GM08714 (cell line): ENCODE measurements around the gene REC114.
"Not testable (repeated sequence)": the region's sequence is repeated elsewhere in the genome, so short reads cannot be mapped to it uniquely, and the experiment has no call there.

Source experiments
- H3K4me3 ChIP-seq: fragments of 200-500 bp; sonication (Bioruptor generic); 2 replicates; pipeline ENCODE4 v1.5.1; 2014; ENCODE audit warnings: mild to moderate bottlenecking, low read length, inconsistent platforms
- ZNF274 ChIP-seq: IDR thresholded peaks from 2 replicates; pipeline ENCODE4 v1.6.1; 2012; ENCODE audit warnings: mild to moderate bottlenecking, low read depth, low read length

The REC114 gene

DNA sequence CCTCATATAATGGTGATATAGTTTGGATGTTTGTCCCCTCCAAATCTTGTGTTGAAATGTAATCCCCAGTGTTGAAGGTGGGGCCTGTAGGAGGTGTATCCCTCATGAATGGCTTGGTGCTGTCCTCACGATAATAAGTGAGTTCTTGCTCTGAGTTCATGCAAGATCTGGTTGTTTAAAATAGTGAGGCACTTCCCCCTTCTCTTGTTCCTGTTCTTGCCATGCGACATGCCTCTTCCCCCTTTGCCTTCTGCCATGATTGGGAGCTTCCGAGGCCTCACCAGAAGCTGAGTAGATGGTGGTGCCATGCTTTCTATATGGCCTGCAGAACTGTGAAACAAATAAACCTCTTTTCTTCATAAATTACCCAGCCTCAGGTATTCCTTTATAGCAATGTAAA lies 39.2 kb downstream of the REC114 start:
- TF ChIP-seq ZNF274: no peak
- H3K4me3 ChIP-seq: no peak overlapping the region

DNA sequence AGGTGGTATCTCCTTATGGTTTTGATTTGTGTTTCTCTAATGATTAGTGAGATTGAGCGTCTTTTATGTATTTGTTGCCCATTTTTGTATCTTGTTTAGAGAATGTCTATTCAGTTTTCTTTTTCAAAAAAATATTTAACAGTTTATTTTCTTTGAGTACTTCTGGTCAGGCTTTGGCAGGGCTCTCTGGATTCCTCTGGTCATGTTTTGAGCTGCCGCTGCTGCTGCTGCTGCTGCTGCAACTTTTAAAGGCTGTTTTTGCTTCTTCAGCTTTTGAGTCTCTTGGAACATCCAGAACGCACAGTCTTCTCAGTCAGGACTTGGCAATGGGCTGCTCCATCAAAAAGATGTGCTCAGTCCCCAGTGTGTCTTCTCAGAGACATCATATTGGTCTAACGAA lies 40.1 kb downstream of the REC114 start:
- no peak for TF ChIP-seq ZNF274

DNA sequence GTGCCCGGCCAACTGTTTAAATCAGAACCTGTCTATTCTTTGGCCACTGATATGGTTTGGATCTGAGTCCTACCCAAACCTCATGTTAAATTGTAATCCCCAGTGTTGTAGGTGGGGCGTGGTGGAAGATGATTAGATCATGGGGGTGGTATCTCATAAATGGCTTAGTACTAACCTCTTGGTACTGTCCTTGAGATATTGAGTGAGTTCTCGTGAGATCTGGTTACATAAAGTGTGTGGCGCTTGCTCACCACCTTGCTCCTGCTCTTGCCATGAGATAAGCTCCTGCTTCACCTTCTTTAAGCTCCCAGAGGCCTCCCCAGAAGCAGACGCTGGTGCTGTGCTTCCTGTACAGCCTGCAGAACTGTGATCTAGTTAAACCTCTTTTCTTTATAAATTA lies 42.4 kb downstream of the REC114 start:
- H3K4me3 ChIP-seq: no peak overlapping the region
- TF ChIP-seq ZNF274: no peak

More for the DNA sequence above, 40.1 kb downstream of the REC114 start:
- no peak overlapping the region for H3K4me3 ChIP-seq

DNA sequence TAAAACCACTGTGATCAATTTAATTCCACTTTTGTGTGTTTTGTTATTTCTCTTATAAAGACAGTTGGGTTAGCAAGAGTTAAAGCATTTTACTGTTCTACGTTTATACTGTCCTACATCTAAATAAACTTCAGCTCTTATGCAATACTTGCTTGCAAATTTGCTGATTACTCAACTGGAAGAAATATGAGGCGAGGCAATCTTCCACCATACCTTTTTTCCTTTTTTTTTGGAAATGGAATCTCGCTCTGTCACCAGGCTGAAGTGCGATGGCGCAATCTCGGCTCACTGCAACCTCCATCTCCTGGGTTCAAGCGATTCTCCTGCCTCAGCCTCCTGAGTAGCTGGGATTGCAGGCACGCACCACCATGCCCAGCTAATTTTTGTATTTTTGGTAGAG lies 42.9 kb downstream of the REC114 start:
- not testable (repeated sequence) for H3K4me3 ChIP-seq

DNA sequence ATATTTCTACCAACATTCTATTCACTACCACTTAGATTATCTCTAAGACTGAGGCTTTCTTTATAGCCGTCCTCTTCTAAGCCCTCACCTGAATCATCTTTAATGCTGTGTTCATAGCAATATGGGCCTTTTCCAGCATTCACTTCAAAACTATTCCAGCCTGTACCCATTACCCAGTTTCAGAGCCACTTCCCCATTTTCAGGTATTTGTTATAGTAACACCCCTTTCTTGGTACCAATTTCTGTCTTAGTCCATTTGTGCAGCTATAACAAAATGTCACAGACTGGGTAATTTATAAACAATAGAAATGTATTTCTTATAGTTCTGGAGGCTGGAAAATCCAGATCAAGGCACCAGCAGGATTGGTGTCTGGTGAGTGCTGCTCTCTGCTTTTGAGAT lies 45.7 kb downstream of the REC114 start:
- no peak overlapping the region for H3K4me3 ChIP-seq
- no peak for TF ChIP-seq ZNF274

DNA sequence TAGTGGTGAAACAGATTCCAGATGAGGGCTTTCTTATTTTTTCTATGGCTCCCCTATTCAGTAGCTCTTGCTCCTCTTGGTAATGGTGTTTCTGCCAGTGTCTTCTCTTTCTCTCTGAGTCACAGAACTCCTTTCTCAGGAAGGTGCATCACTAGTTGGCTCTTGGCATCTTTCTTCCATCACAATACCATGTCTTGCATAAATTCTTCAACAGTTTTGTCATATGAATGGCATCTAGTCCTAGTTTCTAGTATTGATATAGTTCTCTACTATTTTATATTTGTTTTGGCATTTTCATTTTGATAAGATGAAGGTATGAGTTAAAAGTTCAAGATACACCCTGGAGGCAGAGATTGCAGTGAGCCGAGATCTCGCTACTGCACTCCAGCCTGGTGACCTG lies 51.0 kb downstream of the REC114 start:
- TF ChIP-seq ZNF274: no peak
- H3K4me3 ChIP-seq: no peak overlapping the region

DNA sequence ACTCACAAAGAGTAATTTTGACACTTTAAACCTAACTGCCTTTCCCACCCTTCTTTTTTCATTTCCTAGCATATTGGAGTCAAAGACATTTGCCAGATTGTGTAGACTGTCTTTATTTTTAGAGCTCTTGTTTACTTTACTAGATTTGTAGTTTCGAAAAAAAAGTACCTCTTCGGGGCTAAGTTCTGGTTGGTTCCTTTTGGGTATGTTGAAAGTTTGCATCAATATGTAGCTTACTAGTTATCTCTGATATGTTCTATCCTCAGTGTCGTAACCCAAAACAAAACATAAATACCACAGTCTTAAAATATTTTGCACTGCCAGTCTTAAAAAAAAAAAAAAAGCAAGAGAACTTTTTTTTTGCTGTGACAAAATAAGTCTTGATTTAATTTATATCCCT lies 52.2 kb downstream of the REC114 start:
- no peak overlapping the region for H3K4me3 ChIP-seq
- no peak for TF ChIP-seq ZNF274

DNA sequence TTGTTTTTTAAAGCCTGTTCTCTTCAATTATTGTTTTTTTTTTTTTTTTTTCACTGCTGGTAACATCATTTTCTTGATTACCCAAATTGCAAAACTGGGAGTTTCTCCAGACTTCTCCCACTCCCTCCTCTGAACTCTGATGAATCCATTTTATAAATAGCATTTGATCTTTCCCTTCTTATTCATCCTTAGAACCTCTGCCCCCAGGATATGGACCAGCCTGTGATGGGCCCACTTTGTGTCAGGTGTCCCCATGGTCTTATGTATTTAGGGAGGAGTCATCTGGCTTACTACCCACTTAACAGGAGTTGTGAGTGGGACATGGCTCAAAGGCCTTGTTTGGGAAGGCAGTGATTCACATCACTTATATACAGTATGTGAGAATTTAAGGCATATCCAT lies 57.7 kb downstream of the REC114 start:
- no peak overlapping the region for H3K4me3 ChIP-seq
- TF ChIP-seq ZNF274: no peak

DNA sequence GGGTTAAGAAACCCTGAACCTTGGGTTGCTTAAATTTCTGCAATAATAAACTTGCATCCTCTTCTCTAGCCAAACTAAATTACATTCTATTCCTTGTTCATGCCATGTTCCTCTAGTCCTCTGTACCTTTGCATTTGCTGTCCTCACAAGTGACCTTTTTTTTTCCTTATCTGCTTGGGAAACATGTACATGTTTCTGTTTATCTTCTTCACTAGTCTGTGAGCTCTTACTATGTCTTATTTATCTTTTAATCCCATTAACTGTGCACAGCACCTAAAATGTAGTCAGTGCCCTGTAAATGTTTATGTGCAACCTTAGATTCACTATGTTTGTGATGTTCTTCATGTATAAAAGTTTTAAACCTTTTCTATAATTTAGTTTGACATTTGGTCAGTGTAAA lies 61.9 kb downstream of the REC114 start:
- H3K4me3 ChIP-seq: no peak overlapping the region
- no peak for TF ChIP-seq ZNF274

DNA sequence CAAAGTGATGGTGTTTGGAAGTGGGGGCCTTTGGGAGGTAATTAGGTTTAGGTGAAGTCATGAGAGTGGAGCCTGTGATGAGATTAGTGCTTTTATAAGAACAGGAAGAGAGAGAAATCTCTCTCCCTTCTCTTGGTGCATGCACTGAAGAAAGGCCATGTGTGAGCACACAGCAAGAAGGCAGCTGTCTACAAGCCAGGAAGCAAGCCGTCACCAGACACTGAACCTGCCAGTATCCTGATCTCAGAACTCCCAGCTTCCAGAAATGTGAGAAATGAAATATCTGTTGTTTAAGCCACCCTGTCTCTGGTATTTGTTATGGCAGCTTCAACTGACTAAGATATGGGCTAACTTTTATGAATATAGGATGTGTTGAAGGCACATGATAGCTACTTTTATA lies 72.6 kb downstream of the REC114 start:
- no peak for TF ChIP-seq ZNF274
- no peak overlapping the region for H3K4me3 ChIP-seq

DNA sequence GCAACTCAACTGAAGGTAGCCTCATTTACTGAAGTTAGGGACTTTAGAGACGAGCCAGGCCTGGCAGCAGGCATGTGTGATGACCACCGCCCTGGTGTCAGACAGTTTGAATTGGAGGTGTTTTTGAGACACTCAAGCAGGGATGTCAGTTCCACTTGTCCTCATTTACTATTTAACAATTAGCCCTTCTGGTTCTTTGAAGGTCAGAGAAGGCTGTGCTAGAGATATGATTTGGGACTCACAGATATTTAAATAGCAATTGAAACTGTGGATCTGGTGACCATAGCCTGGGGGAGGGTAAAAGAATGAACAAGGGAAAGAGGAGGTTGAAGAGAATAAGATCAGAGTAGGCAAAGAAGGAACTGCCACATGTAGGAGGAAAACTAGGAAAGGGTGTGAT lies 74.6 kb downstream of the REC114 start:
- no peak overlapping the region for H3K4me3 ChIP-seq
- no peak for TF ChIP-seq ZNF274

DNA sequence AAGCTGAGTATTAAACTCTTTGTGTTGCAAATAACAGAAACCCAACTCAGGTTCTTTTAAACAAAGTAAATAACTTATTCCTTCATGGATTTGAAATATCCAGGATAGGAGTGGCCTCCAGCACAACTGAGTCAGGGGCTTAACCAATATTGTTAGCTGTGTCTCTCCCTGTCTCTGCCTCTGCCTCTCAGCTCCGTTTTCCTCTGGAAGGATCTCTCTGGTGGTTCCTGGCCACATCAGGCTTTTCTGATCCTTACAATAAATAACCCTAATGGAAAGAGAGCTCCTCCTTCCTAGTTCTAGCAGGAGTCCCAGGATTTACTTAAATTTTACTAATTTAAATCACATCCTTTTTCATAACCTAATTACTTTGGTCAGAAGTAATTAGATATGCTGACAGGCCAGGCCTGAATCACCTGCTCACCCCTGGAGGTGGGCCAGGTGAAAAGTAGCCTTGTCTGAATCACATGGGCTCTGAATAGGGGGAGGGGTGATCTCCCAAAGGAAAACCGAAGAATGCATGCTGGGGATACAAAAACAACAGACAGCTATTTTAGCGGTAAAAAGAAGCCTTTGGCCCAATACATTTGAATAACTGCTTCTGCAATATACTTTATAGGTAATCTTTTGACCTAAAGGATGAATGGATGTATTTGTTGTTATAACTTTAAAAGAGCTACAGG lies 75.4 kb downstream of the REC114 start:
- H3K4me3 ChIP-seq: no peak overlapping the region
- no peak for TF ChIP-seq ZNF274

DNA sequence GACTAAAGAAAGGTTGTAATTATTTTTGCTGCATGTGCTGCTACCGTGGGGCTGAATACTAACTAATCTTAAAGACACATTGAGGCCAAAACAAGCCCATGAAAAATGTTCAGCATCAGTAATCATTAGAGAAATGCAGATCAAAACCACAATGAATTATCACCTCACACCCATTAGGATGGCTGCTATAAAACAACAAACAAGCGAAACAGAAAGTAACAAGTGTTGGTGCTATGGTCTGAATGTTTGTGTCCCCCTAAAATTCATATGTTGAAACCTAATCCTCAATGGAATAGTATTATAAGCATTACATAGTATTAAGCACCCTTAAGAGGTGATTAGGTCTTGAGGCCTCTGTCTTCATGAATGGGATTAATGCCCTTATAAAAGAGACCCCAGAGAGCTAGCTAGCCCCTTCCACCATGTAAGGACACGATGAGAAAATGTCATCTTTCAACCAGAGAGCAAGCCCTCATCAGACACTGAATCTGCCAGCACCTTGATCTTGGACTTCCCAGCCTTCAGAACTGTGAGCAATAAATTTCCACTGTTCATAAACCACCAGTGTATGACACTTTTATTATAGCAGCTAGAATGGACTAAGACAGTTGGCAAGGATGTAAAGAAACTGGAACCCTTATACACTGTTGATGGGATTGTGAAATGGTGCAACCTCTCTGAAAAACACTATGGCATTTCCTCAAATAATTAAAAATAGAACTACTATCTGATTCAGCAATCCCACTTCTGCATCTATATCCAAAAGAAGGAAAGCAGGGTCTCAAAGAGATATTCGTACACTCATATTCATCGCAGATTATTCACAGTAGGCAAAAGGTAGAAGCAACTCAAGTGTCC lies 76.1 kb downstream of the REC114 start:
- no peak for TF ChIP-seq ZNF274
- no peak overlapping the region for H3K4me3 ChIP-seq

DNA sequence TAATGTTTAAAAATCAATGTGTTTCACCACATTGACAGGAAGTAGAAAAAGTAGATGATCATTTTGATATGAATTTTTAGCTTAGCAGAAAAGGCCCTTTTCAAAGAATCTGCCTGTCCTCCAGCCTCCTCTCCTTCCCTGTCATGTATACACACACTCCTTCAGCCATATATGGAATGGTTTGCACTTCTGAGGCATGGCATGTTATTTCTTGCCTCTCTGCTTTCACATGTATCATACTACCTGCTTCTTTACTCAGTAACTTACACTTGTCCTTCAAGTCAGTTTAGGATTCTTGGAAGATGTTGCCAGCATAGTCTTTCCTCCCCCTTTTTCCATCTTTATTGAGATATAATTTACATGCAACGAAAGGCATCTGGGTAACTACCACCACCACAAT lies 79.0 kb downstream of the REC114 start:
- TF ChIP-seq ZNF274: no peak
- no peak overlapping the region for H3K4me3 ChIP-seq

DNA sequence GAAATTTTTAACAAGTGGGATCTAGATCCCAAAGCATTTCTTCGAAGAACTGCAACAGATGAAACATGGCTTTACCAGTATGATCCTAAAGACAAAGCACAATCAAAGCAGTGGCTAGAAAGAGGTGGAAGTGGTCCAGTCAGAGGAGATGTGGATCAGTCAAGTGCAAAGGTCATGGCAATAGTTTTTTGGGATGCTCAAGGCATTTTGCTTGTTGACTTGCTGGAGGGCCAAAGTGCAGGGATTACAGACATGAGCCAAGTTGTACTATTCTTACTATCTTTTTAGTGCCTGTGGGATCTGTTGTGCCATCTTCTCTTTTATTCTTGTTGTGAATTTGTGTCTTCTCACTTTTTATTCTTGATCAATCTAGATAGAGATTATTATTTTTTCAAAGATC lies 82.0 kb downstream of the REC114 start:
- H3K4me3 ChIP-seq: no peak overlapping the region
- no peak for TF ChIP-seq ZNF274

DNA sequence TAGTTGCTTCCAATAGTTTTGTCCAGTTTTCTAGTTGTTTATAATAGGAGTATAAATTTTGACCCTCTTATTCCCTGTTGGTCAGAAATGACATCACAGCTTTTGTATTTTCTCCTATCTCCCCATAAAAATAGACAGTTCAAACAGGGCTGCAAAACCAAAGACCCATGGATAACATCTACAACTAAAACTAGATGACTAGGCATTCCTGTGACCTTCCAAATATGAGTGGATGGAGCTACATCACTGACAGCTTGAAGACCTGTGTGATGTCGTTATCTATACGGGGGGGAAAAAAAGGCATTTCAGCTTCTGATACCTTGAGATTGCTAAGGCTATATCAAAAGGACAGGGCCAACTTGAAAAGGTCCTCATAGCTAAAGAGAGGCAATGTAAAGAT lies 84.6 kb downstream of the REC114 start:
- TF ChIP-seq ZNF274: no peak
- no peak overlapping the region for H3K4me3 ChIP-seq

DNA sequence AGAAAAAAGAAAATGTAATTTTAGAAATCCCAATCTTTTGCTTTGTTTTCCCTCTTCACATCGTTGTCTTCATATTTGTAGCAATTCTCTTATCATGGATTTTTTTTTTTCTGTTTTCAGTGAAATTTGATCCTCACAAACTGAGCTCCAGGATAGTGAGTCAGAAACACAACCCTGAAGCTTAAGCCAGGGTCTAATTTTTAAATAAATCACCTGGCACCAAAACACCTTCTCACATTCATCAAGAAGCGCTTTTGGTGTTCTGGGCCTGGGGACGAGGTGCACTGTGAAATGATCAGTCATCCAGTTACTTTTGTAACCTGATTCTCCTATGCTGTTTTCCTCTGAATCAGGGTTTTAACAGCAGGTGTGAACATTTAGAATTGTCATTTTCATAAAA lies 87.7 kb downstream of the REC114 start:
- H3K4me3 ChIP-seq: no peak overlapping the region

More for the DNA sequence above, 87.7 kb downstream of the REC114 start:
- no peak for TF ChIP-seq ZNF274
